Activated CD4-positive, alpha-beta T cell treated with anti-CD3 and anti-CD28 coated beads, Interleukin-2, amount 10 ng/mL, durations not matched to agents 7 days and 5 days (primary cell): ENCODE data around the gene LAMA5. TPM values are rescaled to one million over a fixed set of nuclear protein-coding genes. Genes with fewer than 3 reads are reported as not detected.

ENCODE experiments used
- CTCF ChIA-PET: fragments of 350-600 bp; sonication (Branson Sonifier 250); formaldehyde crosslinking; loops from one replicate; lab custom pipeline; 2021; ENCODE audit warnings: antibody characterized with exemption; lab: Charles Lee
- POLR2A ChIA-PET: fragments of 350-600 bp; sonication (Branson Sonifier 250); formaldehyde crosslinking; loops from one replicate; lab custom pipeline; 2021; ENCODE audit warnings: antibody characterized with exemption; lab: Charles Lee
- DNase-seq: peaks from one replicate; pipeline ENCODE4 v3.0.0-alpha.2; 2020
- H3K27ac Mint-ChIP-seq: one replicate; pipeline ENCODE4 v1.8.0; 2021; ENCODE audit warnings: mild to moderate bottlenecking, moderate library complexity, mixed read lengths
- H3K27me3 Mint-ChIP-seq: one replicate; pipeline ENCODE4 v1.8.0; 2021; ENCODE audit warnings: mixed read lengths
- H3K36me3 Mint-ChIP-seq: one replicate; pipeline ENCODE4 v1.8.0; 2021; ENCODE audit warnings: low read depth, mixed read lengths
- H3K4me1 Mint-ChIP-seq: one replicate; pipeline ENCODE4 v1.8.0; 2021; ENCODE audit warnings: mixed read lengths
- H3K4me3 Mint-ChIP-seq: one replicate; pipeline ENCODE4 v1.8.0; 2021; ENCODE audit warnings: mild to moderate bottlenecking, moderate library complexity, mixed read lengths
- H3K9me3 Mint-ChIP-seq: one replicate; pipeline ENCODE4 v1.8.0; 2021; ENCODE audit warnings: mixed read lengths
- total RNA-seq, 2 experiments: library from RNA; stranded (reverse); gene quantifications; one replicate each; pipeline ENCODE4 v1.2.3, GENCODE V29; 2021

Gene LAMA5
- total RNA-seq, 2 experiments from 2014 or later, result 0.64 to 0.67 TPM

GRCh38 chr20:62333820-62334595 lies 33.1 kb downstream of the LAMA5 start:
- Mint-ChIP-seq H3K27me3 (no peaks in the 10 kb centered on the region), H3K36me3 (no peaks in the 10 kb centered on the region), H3K27ac (no peak overlapping the region), H3K4me1 (no peaks in the 10 kb centered on the region), H3K9me3 (no peaks in the 10 kb centered on the region), H3K4me3 (no peak overlapping the region)
- CTCF ChIA-PET, result no interaction called here
- POLR2A ChIA-PET, result no interaction called here
- no peak for DNase-seq

GRCh38 chr20:62332989-62333819 lies 33.9 kb downstream of the LAMA5 start:
- ChIA-PET CTCF (no interaction called here), POLR2A (no interaction called here)
- Mint-ChIP-seq H3K4me3 (no peak overlapping the region), H3K36me3 (no peaks in the 10 kb centered on the region), H3K9me3 (no peaks in the 10 kb centered on the region), H3K4me1 (no peaks in the 10 kb centered on the region), H3K27ac (no peak overlapping the region), H3K27me3 (no peaks in the 10 kb centered on the region)
- DNase-seq, result no peak

- H3K9me3 Mint-ChIP-seq, result no peaks in the 10 kb centered on the region
- H3K36me3 Mint-ChIP-seq, result no peaks in the 10 kb centered on the region
- POLR2A ChIA-PET, result no interaction called here
Measured at GRCh38 chr20:62332421-62332820, 34.7 kb downstream of the LAMA5 start.

GRCh38 chr20:62331347-62331746 lies 35.8 kb downstream of the LAMA5 start:
- no peaks in the 10 kb centered on the region for H3K4me1 Mint-ChIP-seq
- POLR2A ChIA-PET, result no interaction called here

More at GRCh38 chr20:62332421-62332820, 34.7 kb downstream of the LAMA5 start:
- CTCF ChIA-PET, result no interaction called here
- Mint-ChIP-seq H3K4me3 (no peak overlapping the region), H3K4me1 (no peaks in the 10 kb centered on the region), H3K27ac (no peak overlapping the region), H3K27me3 (no peaks in the 10 kb centered on the region)
- no peak for DNase-seq

GRCh38 chr20:62330576-62331317 lies 36.4 kb downstream of the LAMA5 start:
- Mint-ChIP-seq H3K27ac (no peak overlapping the region), H3K36me3 (no peaks in the 10 kb centered on the region), H3K4me3 (no peak overlapping the region), H3K27me3 (no peaks in the 10 kb centered on the region), H3K4me1 (no peaks in the 10 kb centered on the region), H3K9me3 (no peaks in the 10 kb centered on the region)
- CTCF ChIA-PET, result no interaction called here
- POLR2A ChIA-PET, result no interaction called here
- no peak for DNase-seq

More at GRCh38 chr20:62331347-62331746, 35.8 kb downstream of the LAMA5 start:
- DNase-seq, result no peak
- H3K4me3 Mint-ChIP-seq, result no peak overlapping the region
- no peak overlapping the region for H3K27ac Mint-ChIP-seq
- H3K36me3 Mint-ChIP-seq, result no peaks in the 10 kb centered on the region
- H3K27me3 Mint-ChIP-seq, result no peaks in the 10 kb centered on the region
- CTCF ChIA-PET, result no interaction called here
- H3K9me3 Mint-ChIP-seq, result no peaks in the 10 kb centered on the region

GRCh38 chr20:62329389-62330377 lies 37.4 kb downstream of the LAMA5 start:
- Mint-ChIP-seq H3K4me1 (no peaks in the 10 kb centered on the region), H3K27me3 (no peaks in the 10 kb centered on the region), H3K27ac (no peak overlapping the region), H3K36me3 (no peaks in the 10 kb centered on the region), H3K9me3 (no peaks in the 10 kb centered on the region), H3K4me3 (no peak overlapping the region)
- DNase-seq, result no peak
- ChIA-PET POLR2A (no interaction called here), CTCF (no interaction called here)

- Mint-ChIP-seq H3K9me3 (no peaks in the 10 kb centered on the region), H3K27ac (no peak overlapping the region), H3K4me3 (no peak overlapping the region), H3K27me3 (no peaks in the 10 kb centered on the region), H3K4me1 (no peaks in the 10 kb centered on the region), H3K36me3 (no peaks in the 10 kb centered on the region)
- no peak for DNase-seq
- ChIA-PET POLR2A (no interaction called here), CTCF (no interaction called here)
Measured at GRCh38 chr20:62328684-62329388, 38.3 kb downstream of the LAMA5 start.

GRCh38 chr20:62327726-62328495 lies 39.2 kb downstream of the LAMA5 start:
- Mint-ChIP-seq H3K27me3 (no peaks in the 10 kb centered on the region), H3K27ac (no peak overlapping the region), H3K4me3 (no peak overlapping the region), H3K36me3 (no peaks in the 10 kb centered on the region), H3K9me3 (no peaks in the 10 kb centered on the region), H3K4me1 (no peaks in the 10 kb centered on the region)
- POLR2A ChIA-PET, result no interaction called here
- CTCF ChIA-PET, result no interaction called here
- DNase-seq, result no peak

- Mint-ChIP-seq H3K27ac (no peak overlapping the region), H3K9me3 (no peaks in the 10 kb centered on the region), H3K4me1 (no peaks in the 10 kb centered on the region), H3K36me3 (no peaks in the 10 kb centered on the region), H3K27me3 (no peaks in the 10 kb centered on the region), H3K4me3 (no peak overlapping the region)
- ChIA-PET POLR2A (no interaction called here), CTCF (no interaction called here)
- no peak for DNase-seq
Measured at GRCh38 chr20:62326959-62327725, 40.0 kb downstream of the LAMA5 start.

- Mint-ChIP-seq H3K27ac (no peak overlapping the region), H3K4me3 (no peak overlapping the region), H3K36me3 (no peaks in the 10 kb centered on the region), H3K27me3 (no peaks in the 10 kb centered on the region), H3K9me3 (no peaks in the 10 kb centered on the region), H3K4me1 (no peaks in the 10 kb centered on the region)
- DNase-seq, result no peak
- CTCF ChIA-PET, result no interaction called here
- POLR2A ChIA-PET, result no interaction called here
Measured at GRCh38 chr20:62326559-62326958, 40.6 kb downstream of the LAMA5 start.
